GM21723 (cell line): ENCODE results near the gene SYTL2.

Experiments
- ATAC-seq: cut with Tn5 transposase; IDR thresholded peaks from one replicate; pipeline ENCODE4 v1.9.1; 2021; ENCODE audit warnings: mild to moderate bottlenecking, moderate library complexity; ENCODE audit not compliant: unreplicated experiment

Gene SYTL2

DNA sequence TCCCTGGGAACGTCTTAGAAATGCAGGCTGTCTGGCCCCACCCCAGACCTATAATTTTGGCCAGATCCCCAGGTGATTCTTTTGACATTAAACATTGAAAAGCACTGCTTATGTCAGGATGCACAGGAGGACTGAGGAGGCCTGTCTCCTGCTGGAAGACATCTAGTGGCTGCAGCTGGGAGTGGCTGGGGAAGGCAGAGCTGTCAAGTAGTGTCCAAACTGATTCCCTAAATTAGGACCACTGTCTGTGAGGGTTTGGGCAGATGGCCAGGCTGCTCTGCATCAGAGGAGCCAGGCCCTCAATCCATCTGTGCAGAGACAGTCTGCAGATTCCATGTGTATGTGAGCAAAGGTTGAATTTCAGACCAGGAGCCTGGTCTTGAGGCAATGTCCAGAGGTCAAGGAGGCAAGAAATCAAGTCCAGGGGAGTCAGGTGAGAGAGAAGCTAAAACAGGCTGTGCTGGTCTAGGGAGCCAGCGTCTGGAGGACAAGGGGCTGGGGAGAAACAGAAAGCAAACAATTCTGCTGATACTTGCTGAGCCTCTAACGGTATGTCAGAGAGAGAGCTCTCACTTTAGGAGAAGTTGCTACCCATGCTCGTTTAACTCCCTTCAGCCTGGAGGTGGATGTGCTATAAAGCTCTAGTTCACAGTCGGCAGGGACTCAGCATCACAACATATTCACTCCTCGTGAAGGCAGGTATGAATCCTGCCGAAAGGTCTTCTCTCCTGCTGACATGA, 15.3 kb upstream of the SYTL2 start:
- no peak for ATAC-seq

DNA sequence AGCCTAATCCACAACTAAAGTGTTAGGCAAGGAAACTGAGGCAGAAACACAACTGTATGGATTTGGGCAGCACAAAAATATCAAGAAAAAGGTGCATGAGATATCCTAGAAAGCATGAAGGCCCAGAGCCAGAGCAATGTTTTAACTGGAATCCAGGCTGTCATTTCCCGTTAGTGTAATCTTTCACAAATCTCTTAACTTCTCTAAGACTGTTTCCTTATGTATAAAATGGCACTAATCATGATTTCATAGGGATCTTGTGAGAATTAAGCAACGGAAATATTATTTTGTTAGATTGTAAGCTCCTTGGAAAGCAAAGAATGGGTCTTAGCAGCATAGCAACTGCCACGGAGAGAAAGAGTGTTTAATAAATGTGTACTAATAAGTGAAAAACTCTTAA, 14.7 kb upstream of the SYTL2 start:
- no peak for ATAC-seq

DNA sequence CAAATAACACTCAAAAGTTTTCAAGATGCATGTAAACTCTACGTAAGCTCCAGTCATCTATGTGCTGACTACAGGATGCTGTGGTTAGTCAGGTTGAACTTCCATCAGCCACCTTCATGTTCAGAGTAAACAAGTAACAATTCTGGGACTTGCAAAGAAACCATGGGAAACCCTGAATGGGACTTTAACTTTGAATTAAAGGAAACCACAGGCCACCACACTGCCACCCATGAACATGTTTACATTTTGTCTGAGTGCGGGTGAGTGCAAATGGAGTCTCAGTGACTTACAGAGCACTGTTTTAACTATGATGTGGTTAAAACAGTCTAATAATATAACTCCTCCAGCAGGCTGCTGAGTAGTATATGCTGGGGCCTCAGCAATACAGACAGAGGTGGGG, 12.9 kb upstream of the SYTL2 start:
- ATAC-seq: no peak

DNA sequence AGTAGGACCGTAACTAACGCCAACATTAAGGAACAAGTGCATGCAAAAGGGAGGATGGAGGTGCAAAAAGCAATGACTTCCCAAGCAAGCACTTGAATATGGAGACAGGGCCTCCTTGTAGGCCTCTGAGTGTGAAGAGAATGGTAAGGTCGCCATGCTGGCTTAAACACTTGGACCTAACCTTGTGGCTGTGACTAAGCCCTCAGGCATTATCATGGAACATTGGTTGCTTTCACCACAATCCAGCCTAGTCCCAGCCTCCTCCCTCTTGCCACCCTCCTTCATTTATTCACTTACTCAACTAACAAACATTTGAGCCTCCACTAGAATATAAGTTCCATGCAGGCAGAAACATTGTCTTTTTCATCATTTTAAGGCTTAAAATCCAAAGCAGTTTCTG, 11.9 kb upstream of the SYTL2 start:
- no peak for ATAC-seq

DNA sequence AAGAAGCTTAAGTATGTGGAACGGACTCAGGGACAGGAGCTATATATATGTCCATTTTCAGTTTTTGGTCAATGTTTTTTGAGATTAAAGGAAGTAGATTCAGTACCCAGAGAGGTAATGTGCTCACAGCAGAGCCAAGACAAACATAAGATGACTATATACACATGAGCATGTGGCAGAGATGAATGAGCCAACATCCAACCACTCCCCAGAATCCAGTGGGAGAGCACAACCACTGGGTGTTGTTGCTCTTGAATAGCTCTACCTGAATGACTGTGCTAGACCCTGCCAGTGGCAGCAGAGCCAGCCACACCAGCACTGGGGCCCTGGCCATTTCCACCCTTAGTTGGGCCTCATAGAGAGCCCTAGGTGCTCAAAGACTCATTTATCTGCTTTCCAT, 10.7 kb upstream of the SYTL2 start:
- ATAC-seq: no peak

DNA sequence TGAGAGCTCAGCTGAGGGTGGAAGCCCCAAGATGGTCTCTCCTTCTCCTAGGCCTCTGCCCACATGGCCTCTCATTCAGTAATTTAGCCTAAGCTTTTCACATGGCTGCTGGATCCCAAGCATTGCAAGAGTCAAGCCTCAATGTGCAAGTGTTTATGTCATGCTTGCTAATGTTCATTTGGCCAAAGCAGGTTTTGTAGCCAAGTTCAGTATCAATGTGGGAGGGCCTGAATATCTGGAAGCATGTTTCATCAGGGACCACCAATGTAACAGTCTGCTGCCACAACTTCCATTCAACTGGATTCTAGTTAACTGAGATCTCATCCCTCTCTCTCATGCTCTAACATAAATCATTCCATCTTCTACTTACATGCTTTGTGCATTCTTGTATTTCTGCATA, 8.5 kb upstream of the SYTL2 start:
- no peak for ATAC-seq

DNA sequence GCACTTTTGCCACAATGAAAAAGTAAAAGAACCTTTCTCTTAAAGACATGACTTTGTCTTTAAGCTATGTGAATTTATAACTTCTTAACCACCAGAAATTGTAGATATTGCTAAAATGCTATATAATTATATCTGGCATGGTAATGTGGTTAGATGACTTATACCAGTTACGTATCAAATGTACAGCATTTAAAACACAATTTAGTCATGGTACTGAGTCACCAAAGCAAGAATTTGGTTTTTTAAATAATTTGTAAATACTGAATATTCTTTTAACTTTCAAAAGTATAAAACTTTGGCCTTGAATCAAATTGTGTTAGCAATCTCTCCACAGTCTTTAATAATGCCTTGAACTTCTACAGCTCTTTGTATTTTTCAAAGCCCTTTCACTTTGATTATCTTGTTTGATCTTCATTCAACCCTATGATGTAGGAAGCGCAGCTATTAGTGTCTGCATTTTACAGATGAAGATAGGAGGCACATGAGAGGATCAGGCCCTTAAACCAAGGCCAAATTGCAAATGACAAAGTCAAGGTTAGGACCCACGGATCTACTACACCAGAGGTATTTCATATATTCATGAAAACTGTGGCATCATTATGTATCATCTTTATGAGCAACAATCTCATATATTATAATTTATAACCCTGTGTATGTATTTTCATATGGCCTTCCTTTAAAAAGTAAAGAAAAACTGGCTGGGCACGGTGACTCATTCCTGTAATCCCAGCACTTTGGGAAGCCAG, 4.4 kb upstream of the SYTL2 start:
- ATAC-seq: no peak

DNA sequence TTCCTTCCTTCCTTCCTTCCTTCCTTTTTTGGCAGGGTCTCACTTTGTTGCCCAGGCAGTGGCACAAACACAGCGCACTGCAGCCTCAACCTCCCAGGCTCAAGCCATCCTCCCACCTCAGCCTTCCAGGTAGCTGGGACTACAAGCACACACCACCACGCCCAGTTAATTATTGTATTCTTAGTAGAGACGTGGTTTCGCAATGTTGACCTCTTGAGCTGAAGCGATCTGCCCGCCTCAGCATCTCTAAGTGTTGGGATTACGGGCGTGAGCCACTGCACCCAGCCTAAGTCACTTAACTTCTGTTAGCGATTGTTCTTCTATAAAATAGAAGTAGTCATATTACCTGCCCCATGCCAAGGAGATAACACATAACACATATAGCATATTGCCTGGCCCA, 2.8 kb upstream of the SYTL2 start:
- ATAC-seq: no peak

DNA sequence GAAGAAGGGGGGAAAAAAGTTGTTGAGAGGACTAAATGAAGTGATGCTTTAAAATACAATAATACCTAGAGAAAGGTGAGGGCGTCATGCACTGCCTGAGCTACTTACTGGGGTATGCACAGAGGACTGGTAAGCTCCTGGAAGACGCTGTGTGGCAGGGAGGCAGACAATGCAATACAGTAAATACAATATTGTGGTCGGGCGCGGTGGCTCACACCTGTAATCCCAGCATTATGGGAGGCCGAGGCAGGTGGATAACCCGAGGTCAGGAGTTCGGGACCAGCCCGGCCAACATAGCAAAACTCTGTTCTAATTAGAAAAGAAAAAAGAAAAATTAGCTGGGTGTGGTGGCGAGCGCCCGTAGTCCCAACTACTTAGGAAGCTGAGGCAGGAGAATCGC, 683 bp upstream of the SYTL2 start:
- no peak for ATAC-seq

DNA sequence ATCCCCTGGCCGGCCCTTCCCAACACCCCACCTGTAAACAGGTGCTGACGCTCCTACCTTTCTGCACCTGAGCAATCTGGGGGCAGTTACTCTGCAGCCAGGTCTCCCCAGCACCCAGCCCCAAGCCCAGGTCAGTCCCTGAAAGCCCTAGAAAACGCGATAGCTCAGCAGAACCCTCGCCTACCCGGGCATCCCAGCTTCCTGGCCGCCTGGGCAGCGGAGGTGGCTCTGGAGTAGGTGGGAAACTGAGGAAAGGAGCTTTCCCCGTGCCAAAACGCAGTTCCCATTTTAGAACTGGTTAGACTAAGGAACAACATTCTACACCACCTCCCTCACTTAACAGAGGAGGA, 445 bp downstream of the SYTL2 start:
- no peak for ATAC-seq

DNA sequence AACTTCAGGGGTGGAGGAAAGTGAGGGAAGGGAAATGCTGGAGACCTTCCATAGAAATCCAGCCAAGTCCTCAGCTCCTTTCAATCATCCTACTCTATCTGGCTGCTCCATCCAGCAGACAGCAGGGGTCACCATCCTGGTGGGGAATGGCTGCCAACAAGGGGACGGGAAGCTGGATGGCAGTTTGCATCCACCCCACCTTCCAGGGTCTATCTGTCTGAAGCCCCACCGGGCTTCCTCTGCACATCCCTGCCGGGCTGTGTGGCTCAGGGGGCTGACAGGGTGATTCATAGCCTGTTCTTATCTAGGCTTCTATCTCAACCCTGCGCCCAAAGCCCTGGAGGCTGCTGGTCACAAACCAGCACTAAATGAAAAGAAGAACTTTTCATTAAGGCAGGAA, 1.1 kb downstream of the SYTL2 start:
- ATAC-seq: no peak

DNA sequence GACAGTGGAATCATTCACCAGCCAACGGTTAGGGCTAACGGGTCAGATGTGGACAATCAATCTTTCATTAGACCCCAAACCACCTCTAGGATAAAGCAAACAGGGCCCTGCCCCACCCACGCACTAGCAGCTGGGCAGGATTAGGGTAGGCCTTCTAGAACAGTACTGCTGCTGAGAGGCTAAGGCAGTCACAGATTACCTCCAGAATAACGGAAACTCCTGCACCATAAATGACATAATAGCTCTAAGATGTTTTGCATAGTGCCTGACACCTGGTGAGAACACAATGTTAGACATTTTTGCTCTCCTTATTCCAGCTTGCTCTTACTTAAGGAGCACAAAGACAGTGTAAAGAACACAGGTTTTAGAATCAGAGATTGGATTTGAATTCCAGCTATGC, 1.8 kb downstream of the SYTL2 start:
- no peak for ATAC-seq

DNA sequence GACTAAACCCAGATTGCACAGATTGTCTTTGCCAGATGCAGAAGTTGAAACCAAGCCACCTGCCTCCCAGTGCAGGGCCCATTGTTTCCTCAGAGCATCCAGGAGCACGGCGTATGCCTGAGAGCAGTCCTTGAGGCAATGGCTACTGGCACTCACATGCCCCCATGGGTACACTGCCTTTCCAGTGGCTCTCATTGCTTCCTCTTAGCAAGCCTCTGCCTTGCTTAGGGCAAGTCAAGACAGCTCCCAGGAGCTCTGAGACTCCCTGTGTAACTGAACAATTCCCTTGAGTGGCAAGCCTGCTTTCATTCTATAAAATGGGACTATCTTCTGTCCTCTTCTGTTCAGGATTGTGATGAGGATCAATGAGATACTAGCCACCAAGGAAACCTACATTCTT, 4.1 kb downstream of the SYTL2 start:
- no peak for ATAC-seq

DNA sequence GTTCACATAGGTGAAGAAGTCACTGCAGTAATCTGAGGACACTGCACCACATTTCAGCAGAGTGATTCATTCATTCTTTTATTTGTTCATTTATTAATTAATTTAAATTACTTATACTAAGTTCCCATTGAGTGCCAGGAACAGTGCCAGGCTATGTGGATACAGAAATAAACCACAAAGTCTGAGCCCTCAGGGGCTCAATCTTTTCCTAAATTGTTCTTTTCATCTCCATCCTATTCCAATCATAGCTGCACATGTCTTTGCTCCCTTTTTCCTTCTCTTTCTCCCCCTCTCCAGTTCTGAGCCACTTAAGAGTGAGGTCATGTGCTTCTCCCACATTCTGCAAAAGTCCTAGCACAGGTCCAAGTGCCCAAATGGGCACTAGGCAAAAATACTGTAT, 4.9 kb downstream of the SYTL2 start:
- ATAC-seq: no peak

DNA sequence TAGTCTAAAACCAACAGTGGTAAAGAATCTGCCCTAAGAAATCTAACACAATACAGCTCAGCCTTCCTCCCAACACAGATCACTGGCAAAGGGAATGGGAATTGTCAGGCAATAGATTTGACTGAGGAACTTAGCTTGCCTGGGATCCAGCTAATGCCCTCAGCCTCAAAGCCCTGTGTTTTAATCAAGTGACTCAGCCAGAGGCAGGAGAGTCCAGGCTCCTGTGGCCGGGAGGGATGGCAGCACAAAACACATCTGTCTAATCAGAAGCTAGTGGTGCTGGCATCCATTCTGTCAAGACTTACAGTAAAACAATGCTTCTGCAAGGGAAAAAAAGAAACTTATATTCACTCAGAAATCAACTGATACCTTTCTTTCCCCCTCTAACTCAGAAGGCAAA, 5.6 kb downstream of the SYTL2 start:
- no peak for ATAC-seq

DNA sequence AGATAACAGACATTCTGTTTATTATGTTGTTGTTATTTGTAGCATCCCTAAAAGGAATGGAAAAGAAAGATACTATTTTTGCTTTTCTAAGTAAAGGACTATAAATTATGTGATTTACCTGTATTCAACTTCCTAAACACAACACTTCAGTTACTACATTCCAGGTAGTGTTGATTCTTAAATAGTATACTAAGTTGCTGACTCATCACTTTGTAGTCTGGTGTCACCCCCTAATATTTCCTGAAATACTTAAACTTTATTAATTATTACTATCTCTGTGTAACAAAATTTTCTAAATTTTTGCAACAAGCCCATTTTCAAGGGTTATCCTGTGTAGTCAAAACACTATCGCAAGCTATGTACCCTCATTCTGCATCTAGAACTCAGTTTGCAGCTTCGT, 7.0 kb downstream of the SYTL2 start:
- ATAC-seq: no peak

DNA sequence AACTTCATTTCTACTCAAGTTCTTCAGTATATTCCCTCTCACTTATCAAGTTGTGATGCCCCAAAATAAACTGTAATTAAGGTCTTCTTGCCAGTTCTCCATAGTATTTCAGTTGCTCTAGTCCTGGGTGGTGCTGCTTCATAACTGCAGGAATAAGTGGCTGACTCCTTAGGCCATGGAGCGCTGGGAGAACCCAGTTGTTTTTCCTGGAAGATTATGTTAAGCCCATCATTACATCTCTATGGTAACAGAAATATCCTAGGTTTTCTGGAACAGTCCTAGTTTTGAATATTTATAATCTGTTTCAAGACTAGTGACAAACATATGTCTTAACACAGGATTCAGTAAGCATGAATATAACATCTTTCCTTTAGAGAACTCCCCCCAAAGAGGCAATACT, 7.6 kb downstream of the SYTL2 start:
- no peak for ATAC-seq

DNA sequence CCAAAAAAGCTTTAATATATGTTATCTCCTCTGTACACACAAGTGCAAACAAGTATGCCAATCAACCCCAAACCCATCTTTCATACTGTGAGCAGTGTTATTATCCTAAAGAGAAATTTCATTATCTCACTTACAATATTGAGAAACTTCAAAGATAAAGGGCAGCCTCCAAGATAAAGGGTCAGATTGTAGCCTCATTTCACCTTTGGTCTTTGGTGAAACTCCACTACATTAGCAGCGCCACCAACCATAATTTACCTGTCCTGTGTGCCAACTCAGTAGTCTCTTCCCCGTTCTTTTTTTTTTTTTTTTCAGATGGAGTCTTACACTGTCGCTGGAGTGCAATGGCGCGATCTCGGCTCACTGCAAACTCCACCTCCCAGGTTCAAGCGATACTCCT, 9.4 kb downstream of the SYTL2 start:
- ATAC-seq: no peak

DNA sequence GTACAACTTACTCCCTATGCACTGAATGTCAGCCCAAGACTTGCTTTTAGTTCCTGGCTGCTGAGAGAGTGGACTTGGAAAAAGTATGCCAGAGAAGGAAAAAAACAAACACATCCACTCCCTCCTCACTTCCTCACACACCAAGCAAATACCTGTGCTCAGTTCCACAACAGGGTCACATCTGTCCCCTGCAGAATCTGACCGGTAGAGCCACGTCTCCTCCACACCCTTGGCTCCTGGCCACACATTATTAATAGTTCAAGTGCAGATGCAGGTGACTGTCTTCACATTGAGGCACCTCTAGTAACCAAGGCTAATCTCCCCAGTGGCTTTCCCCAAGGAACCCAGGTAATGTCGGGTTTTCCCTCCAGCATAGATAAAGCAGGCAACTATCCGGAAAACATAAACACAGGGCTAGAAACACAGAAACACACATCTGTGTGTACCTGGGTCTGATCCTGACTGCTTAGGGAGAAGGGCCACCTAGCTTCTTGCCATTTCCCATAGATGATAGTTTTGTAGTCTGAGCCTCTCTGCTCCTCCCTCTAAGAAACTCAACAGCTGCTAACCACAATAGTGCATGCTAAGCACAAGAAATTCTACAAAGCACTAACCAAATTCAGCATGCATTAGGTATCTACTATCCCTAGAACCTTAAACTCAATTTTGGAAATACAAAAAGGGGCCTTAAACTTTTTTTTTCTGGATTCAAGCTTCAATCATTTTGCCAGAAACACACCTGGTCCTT, 10.2 kb downstream of the SYTL2 start:
- ATAC-seq: no peak

DNA sequence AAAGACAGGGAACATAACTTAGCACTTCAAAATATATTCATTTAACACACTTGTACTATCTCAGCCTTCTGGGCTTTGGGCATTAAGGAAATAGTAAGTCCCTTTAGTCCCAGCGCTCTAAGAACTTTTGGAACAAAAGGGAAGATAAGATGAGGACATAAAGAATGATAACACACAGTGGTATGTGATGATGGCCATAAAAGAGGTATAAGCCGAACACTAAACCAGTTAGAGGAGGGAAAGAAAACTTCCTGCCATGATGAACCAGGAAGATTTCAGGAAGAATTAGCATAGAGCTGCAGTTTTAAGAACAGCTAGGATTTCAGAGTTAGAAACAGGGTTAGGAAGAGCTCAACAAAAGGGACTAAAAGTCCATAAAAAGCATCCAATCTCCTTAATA, 11.8 kb downstream of the SYTL2 start:
- no peak for ATAC-seq

DNA sequence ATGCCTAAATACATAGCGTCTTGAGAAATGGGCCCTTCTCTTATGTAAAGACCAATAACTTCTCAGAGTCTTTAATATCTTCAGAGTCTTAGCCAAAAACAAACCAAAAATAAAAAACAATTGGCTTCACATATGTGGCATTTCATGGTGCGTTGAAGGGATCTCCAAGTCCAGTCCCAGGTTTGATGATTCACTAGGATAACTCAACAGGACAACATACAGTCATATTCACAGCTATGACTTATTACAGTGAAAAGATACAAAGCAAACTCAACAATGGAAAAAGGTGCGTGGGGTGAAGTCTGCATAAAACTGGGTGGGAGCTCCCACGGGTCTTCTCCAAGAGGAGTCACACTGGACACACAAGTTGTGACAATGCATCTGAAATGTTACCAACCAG, 12.6 kb downstream of the SYTL2 start:
- ATAC-seq: no peak
